ENCODE data around the gene MGAT4D.

The MGAT4D gene

GRCh38 chr4:140400111-140400510, 98.0 kb downstream of the MGAT4D start:
- DNase-seq (ENCODE audit: low spot score) = no peak
- TF ChIP-seq CTCF (IDR thresholded peaks at IDR 0.05; ENCODE audit: extremely low read depth, missing control alignments) = no peak

- no peak for TF ChIP-seq CTCF (IDR thresholded peaks at IDR 0.05; ENCODE audit: extremely low read depth, missing control alignments)
Observed at GRCh38 chr4:140395668-140396067, 102.4 kb downstream of the MGAT4D start.

More at GRCh38 chr4:140395668-140396067, 102.4 kb downstream of the MGAT4D start:
- no peak for DNase-seq (ENCODE audit: low spot score)
